ENCODE data around the gene SAFB2.

SAFB2 gene

DNA sequence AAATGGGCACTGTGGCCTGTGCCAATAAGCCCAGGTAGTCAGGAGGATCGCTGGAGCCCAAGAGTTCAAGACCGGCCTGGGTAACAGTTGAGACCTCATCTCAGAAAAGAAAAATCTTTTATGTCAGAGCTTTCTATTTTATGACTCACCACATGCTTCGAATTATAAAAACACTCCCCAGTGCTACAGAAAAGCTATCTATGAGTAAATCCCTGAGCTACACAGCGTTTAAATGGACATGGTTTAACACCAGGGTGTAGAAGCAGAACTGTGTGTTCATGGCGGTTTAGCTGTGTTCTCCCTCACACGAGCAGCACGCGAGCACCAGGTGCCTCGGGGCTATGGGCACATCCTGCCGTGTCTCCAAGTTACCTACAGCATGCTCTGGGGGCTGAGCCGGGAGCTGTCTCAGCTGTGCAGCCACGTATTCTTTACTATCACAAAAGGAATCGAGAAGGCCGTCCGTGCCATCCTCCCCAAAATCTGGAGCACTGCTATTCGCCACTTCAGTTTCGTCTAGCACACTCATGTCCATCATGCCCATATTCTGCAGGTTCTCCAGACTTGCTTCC lies 6.7 kb downstream of the SAFB2 start:
- TF ChIP-seq EP300 (IDR thresholded peaks at IDR 0.05; ENCODE audit: borderline replicate concordance) = no peak
- TF ChIP-seq EGR1 (IDR thresholded peaks at IDR 0.05) = no peak

- TF ChIP-seq, protein P1, sequence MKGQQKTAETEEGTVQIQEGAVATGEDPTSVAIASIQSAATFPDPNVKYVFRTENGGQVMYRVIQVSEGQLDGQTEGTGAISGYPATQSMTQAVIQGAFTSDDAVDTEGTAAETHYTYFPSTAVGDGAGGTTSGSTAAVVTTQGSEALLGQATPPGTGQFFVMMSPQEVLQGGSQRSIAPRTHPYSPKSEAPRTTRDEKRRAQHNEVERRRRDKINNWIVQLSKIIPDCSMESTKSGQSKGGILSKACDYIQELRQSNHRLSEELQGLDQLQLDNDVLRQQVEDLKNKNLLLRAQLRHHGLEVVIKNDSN (IDR thresholded peaks at IDR 0.05) = no peak
Observed at GRCh38 chr19:5612891-5613865, 9.4 kb downstream of the SAFB2 start.

GRCh38 chr19:5609881-5610448 lies 12.6 kb downstream of the SAFB2 start:
- no peak for TF ChIP-seq CREB1 (IDR thresholded peaks at IDR 0.05; ENCODE audit: low read depth)
- TF ChIP-seq RAD21 (IDR thresholded peaks at IDR 0.05; ENCODE audit: low read depth) = no peak
- TF ChIP-seq ZBTB7A (IDR thresholded peaks at IDR 0.05; ENCODE audit: low read depth) = no peak
- no peak for TF ChIP-seq YY1 (IDR thresholded peaks at IDR 0.05; ENCODE audit: low read depth)
- TF ChIP-seq REST (IDR thresholded peaks at IDR 0.05; ENCODE audit: low read depth) = no peak
- no peak for TF ChIP-seq TAF1 (IDR thresholded peaks at IDR 0.05; ENCODE audit: low read depth)
- no peak for TF ChIP-seq TEAD4 (IDR thresholded peaks at IDR 0.05)
- TF ChIP-seq TCF12 (IDR thresholded peaks at IDR 0.05; ENCODE audit: low read depth) = no peak
- TF ChIP-seq, protein P1 (IDR thresholded peaks at IDR 0.05) = no peak
- TF ChIP-seq MAX (IDR thresholded peaks at IDR 0.05) = no peak
- no peak for TF ChIP-seq EGR1 (IDR thresholded peaks at IDR 0.05)
- TF ChIP-seq CEBPB (IDR thresholded peaks at IDR 0.05) = no peak
- no peak for TF ChIP-seq NFIC (IDR thresholded peaks at IDR 0.05)
- TF ChIP-seq EP300 (IDR thresholded peaks at IDR 0.05; ENCODE audit: borderline replicate concordance) = no peak
- TF ChIP-seq FOXM1 (IDR thresholded peaks at IDR 0.05; ENCODE audit: borderline replicate concordance, low read depth) = no peak

DNA sequence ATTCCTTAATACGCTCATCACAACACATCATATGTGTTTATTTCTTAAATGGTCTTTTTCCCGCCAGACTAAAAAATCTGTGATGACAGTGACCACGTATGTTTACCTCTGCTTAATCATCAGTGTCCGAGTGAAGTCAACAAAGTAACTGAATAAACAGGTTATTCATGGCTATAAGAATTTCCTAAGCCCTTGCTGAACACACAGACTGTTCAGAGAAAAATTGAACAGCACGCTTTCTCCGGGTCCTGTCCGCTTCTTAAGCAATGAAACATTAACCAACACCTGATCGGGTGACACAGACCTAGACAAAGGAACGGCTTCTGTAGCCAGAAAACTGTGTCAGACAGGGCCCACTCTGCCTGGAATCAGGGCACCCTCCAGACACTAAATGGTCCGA lies 14.3 kb downstream of the SAFB2 start:
- TF ChIP-seq TAF1 (IDR thresholded peaks at IDR 0.05; ENCODE audit: low read depth) = no peak
- no peak for TF ChIP-seq RAD21 (IDR thresholded peaks at IDR 0.05; ENCODE audit: low read depth)
- no peak for TF ChIP-seq FOXM1 (IDR thresholded peaks at IDR 0.05; ENCODE audit: borderline replicate concordance, low read depth)

GRCh38 chr19:5607318-5608275 lies 15.0 kb downstream of the SAFB2 start:
- TF ChIP-seq NFIC (IDR thresholded peaks at IDR 0.05) (no peak), EGR1 (IDR thresholded peaks at IDR 0.05) (no peak), ZBTB7A (IDR thresholded peaks at IDR 0.05; ENCODE audit: low read depth) (no peak), YY1 (IDR thresholded peaks at IDR 0.05; ENCODE audit: low read depth) (no peak), MAX (IDR thresholded peaks at IDR 0.05) (no peak), CEBPB (IDR thresholded peaks at IDR 0.05) (no peak)

DNA sequence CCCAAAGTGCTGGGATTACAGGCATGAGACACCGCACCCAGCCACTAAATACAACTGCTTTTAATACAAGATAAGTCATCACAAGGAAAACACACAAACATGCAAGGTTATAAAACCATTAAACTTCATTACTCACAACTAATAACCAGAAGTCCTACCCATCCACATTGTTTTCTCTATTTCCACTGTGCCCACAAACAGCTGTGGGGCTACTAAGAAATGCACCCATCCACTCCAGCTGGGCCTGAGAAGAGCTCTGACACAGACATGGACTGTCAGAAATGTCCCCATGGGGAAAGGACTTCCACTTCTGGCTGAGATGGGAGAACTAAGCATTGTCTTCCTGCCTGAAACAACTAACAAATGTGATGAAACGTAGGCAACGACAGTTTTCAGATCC lies 17.2 kb downstream of the SAFB2 start:
- TF ChIP-seq RAD21 (IDR thresholded peaks at IDR 0.05; ENCODE audit: low read depth) = no peak
- TF ChIP-seq YY1 (IDR thresholded peaks at IDR 0.05; ENCODE audit: low read depth) = no peak
- no peak for TF ChIP-seq MAX (IDR thresholded peaks at IDR 0.05)
- no peak for TF ChIP-seq ZBTB7A (IDR thresholded peaks at IDR 0.05; ENCODE audit: low read depth)
- no peak for TF ChIP-seq TAF1 (IDR thresholded peaks at IDR 0.05; ENCODE audit: low read depth)
- TF ChIP-seq FOXM1 (IDR thresholded peaks at IDR 0.05; ENCODE audit: borderline replicate concordance, low read depth) = no peak
- no peak for TF ChIP-seq CREB1 (IDR thresholded peaks at IDR 0.05; ENCODE audit: low read depth)
- no peak for TF ChIP-seq NFIC (IDR thresholded peaks at IDR 0.05)
- no peak for TF ChIP-seq REST (IDR thresholded peaks at IDR 0.05; ENCODE audit: low read depth)
- TF ChIP-seq TEAD4 (IDR thresholded peaks at IDR 0.05) = no peak
- TF ChIP-seq EGR1 (IDR thresholded peaks at IDR 0.05) = no peak
- TF ChIP-seq EP300 (IDR thresholded peaks at IDR 0.05; ENCODE audit: borderline replicate concordance) = no peak
- no peak for TF ChIP-seq CEBPB (IDR thresholded peaks at IDR 0.05)
- no peak for TF ChIP-seq TCF12 (IDR thresholded peaks at IDR 0.05; ENCODE audit: low read depth)
- TF ChIP-seq, protein P1 (IDR thresholded peaks at IDR 0.05) = no peak

All from Ishikawa (cell line).